HG03064 (cell line): ENCODE data around the gene CHRM4.

Source experiments
- ATAC-seq: cut with Tn5 transposase; IDR thresholded peaks from one replicate; pipeline ENCODE4 v1.9.1; 2021; ENCODE audit warnings: low read depth; ENCODE audit not compliant: unreplicated experiment

Gene CHRM4

GRCh38 chr11:46391578-46392420 is at the start of gene CHRM4:
Gene CHRM4 (minus strand): TSS chr11:46391776. CDS start chr11:46386557, 5,219 bp downstream.
- ATAC-seq: no peak

GRCh38 chr11:46438211-46438610 is 46.6 kb upstream of the CHRM4 start:
- ATAC-seq: no peak

GRCh38 chr11:46437122-46437689 is 45.6 kb upstream of the CHRM4 start:
- no peak for ATAC-seq

GRCh38 chr11:46436113-46436512 is 44.5 kb upstream of the CHRM4 start:
- no peak for ATAC-seq

GRCh38 chr11:46435679-46436078 is 44.1 kb upstream of the CHRM4 start:
- no peak for ATAC-seq

- ATAC-seq: no peak
These were observed 39.6 kb upstream of the CHRM4 start for GRCh38 chr11:46431211-46431610.

- ATAC-seq: no peak
These were observed 38.1 kb upstream of the CHRM4 start for GRCh38 chr11:46429717-46430116.

GRCh38 chr11:46427364-46427763 is 35.8 kb upstream of the CHRM4 start:
- no peak for ATAC-seq

GRCh38 chr11:46426233-46426991 is 34.8 kb upstream of the CHRM4 start:
- ATAC-seq: no peak

GRCh38 chr11:46422588-46422987 is 31.0 kb upstream of the CHRM4 start:
- no peak for ATAC-seq

- ATAC-seq: no peak
These were observed 29.8 kb upstream of the CHRM4 start for GRCh38 chr11:46421257-46421880.

GRCh38 chr11:46420513-46420912 is 28.9 kb upstream of the CHRM4 start:
- no peak for ATAC-seq

GRCh38 chr11:46418751-46419150 is 27.2 kb upstream of the CHRM4 start:
- no peak for ATAC-seq

- ATAC-seq: no peak
These were observed 26.1 kb upstream of the CHRM4 start for GRCh38 chr11:46417711-46418110.

- ATAC-seq: no peak
These were observed 23.3 kb upstream of the CHRM4 start for GRCh38 chr11:46414879-46415278.

GRCh38 chr11:46414466-46414796 is 22.9 kb upstream of the CHRM4 start:
- no peak for ATAC-seq

GRCh38 chr11:46413760-46414465 is 22.3 kb upstream of the CHRM4 start:
- ATAC-seq: no peak

- no peak for ATAC-seq
These were observed 18.4 kb upstream of the CHRM4 start for GRCh38 chr11:46410021-46410420.

GRCh38 chr11:46408407-46408986 is 16.9 kb upstream of the CHRM4 start:
- no peak for ATAC-seq

GRCh38 chr11:46407635-46408034 is 16.1 kb upstream of the CHRM4 start:
- no peak for ATAC-seq
